Epithelial cell of proximal tubule (primary cell): ENCODE data around the gene BCL2. TPM values are rescaled to one million over a fixed set of nuclear protein-coding genes. Genes with fewer than 3 reads are reported as not detected.

Experiments
- DNase-seq: peaks from one replicate; pipeline ENCODE4 v3.0.0-alpha.2; 2011; ENCODE audit warnings: low read depth
- H3K4me3 ChIP-seq: 2 replicates; pipeline ENCODE4 v1.5.1; 2011; ENCODE audit warnings: low read depth, mild to moderate bottlenecking, low read length
- CTCF ChIP-seq: conservative IDR thresholded peaks from 2 replicates; pipeline ENCODE4 v1.5.1; 2012; ENCODE audit warnings: low read depth, mild to moderate bottlenecking, low read length
- total RNA-seq: library from RNA; depleted of rRNA; stranded (reverse); fragments of >200 nt; gene quantifications from 2 replicates; pipeline ENCODE4 v1.2.3, GENCODE V29; 2015

The BCL2 gene
- total RNA-seq, 1 donor from 2014 or later: 4.7 TPM

GRCh38 chr18:63258749-63259566 is 60.6 kb downstream of the BCL2 start:
- TF ChIP-seq CTCF: no peak

GRCh38 chr18:63257453-63257852 is 62.1 kb downstream of the BCL2 start:
- H3K4me3 ChIP-seq: no peak overlapping the region
- no peak for DNase-seq
- TF ChIP-seq CTCF: no peak

More at GRCh38 chr18:63258749-63259566, 60.6 kb downstream of the BCL2 start:
- DNase-seq: no peak
- H3K4me3 ChIP-seq: no peak overlapping the region

- no peak for DNase-seq
- H3K4me3 ChIP-seq: no peak overlapping the region
- TF ChIP-seq CTCF: no peak
Observed at GRCh38 chr18:63255435-63255834, 64.1 kb downstream of the BCL2 start.

- no peak for TF ChIP-seq CTCF
- H3K4me3 ChIP-seq: no peak overlapping the region
Observed at GRCh38 chr18:63254716-63255399, 64.7 kb downstream of the BCL2 start.

GRCh38 chr18:63253428-63254372 is 65.9 kb downstream of the BCL2 start:
- no peak overlapping the region for H3K4me3 ChIP-seq
- TF ChIP-seq CTCF: no peak
- DNase-seq: no peak

More at GRCh38 chr18:63254716-63255399, 64.7 kb downstream of the BCL2 start:
- no peak for DNase-seq

- TF ChIP-seq CTCF: no peak
- H3K4me3 ChIP-seq: no peak overlapping the region
- no peak for DNase-seq
Observed at GRCh38 chr18:63253014-63253413, 66.6 kb downstream of the BCL2 start.
